Activated naive CD4-positive, alpha-beta T cell treated with anti-CD3 and anti-CD28 coated beads, Interleukin-2, amount 50 U/mL, for 72 hours (primary cell): Measurements from ENCODE around the gene ACADVL. TPM values are rescaled to one million over a fixed set of nuclear protein-coding genes. Genes with fewer than 3 reads are reported as not detected.
"Not testable (repeated sequence)": the region's sequence is repeated elsewhere in the genome, so short reads cannot be mapped to it uniquely, and the experiment has no call there.

Source experiments
- ATAC-seq, 2 donors: fragments of 150-1000 bp; cut with Tn5 transposase; 2 replicates each; pipeline ENCODE4 v1.10.0; 2021; ENCODE audit warnings: mild to moderate bottlenecking in 2 of 2, moderate library complexity in 2 of 2
- DNase-seq, 2 donors: peaks; one replicate each; pipeline ENCODE4 v3.0.0; 2021 to 2022; ENCODE audit warnings: low spot score in 2 of 2
- H3K27ac Mint-ChIP-seq, 2 donors: one replicate each; pipeline ENCODE4 v1.8.0; 2022; ENCODE audit warnings: mild to moderate bottlenecking in 2 of 2, mixed read lengths in 2 of 2
- H3K36me3 Mint-ChIP-seq, 2 donors: one replicate each; pipeline ENCODE4 v1.8.0; 2022; ENCODE audit warnings: mixed read lengths in 2 of 2
- H3K9me3 Mint-ChIP-seq, 2 donors: one replicate each; pipeline ENCODE4 v1.8.0; 2022; ENCODE audit warnings: mixed read lengths in 2 of 2
- total RNA-seq, 2 donors: library from RNA; stranded (reverse); gene quantifications; one replicate each; pipeline ENCODE4 v1.2.3, GENCODE V29; 2022

ACADVL gene
- total RNA-seq, 2 donors from 2014 or later: 360 to 445 TPM

DNA sequence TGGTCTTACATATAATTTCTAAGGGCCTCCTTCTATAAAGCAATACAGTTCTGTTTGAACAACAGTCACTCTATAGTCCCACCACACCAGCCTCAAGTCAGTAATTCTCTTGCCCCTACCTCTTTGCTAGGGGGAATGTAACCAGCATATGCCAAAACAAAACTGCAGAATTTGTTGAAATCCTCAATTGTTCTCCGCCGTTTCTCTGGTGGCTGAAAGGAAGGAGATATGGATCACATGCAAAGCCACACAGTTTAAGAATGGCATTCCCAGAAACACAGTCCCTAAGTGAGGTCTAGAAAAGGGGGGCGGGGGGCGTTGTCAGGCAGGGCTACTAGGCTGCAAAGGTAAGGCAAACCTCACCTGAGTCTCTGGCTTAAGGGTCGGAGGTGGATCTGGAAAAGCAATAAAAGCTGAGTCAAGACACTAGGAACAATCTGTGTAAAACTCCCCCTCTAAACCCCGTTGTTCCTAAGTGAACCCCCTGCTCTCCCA, 17.6 kb downstream of the ACADVL start:
- ATAC-seq: no peak
- DNase-seq: no peak
- H3K27ac Mint-ChIP-seq: peak overlapping the region; percentile 91
- peaks cover 43 to 48% of the 10 kb centered on the region in 2 donors for H3K36me3 Mint-ChIP-seq
- no peaks in the 10 kb centered on the region for H3K9me3 Mint-ChIP-seq

DNA sequence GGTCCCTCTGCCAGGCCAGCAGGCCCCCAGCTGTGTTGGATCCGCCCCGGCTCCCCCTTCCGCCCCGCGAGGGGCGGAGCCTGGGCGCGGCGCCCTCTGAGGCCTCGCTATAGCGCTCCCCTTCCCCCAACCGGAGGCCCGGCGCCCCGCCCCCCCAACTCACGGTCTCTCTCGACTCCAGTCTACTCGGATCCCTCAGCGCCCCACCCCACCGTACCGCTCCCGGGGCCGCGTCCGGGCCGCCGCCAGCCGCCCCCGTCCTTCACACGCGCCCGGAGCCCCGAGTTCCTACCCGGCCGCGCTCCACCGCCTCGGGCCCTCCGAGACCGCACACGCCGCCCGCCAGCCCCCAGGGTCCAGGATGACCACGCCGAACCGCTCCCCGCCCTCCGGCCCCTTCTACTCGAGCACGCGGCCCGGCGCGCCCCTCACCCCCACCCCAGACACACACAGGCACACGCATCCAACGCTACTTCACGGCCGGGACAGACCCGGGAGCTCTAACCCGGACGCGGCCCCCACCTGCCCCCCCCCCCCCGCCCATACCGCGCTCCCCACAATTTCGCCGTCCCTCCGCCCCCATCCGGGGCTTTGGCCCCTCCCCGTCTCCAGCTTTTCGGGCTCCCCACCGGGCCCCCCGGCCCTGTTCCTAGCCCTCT, 18.2 kb downstream of the ACADVL start:
- peak; percentile 2 to 50 for ATAC-seq
- Mint-ChIP-seq H3K9me3 (no peaks in the 10 kb centered on the region), H3K36me3 (peaks cover 46 to 47% of the 10 kb centered on the region in 2 donors), H3K27ac (peak overlapping the region; percentile 89 to 91)
- DNase-seq: peak in 1 of 2 donors; percentile 84

DNA sequence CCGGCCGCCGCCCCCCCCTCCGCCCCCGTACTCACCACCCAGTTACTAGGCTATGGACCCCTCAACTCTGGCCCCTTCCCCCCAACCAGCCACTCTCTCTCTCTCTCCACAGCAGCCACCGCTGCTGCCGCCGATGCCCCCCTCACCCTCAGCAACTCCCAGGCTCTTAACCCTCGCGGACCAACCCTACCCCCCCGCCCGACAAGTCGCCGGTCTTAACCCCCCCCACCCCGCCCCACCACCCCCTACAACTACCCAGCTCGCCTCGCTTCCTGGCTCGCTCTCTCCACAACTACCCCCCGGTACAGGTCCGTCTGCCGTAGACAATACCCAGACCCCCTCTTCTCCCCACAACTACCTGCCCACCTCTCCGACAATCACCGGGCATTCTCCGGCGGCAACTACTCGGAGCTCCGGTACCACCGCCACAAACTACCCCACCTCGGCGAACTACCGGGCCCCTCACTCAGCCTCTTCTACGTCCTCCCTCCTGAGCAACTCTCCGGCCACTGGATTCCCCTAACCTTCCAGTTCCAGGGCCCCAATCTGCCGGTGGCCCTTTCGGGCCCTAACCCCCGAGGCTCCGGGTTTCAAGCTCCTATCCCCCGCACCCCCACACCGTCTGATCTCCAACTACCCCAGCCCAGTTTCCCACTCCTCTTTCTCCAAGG, 18.8 kb downstream of the ACADVL start:
- DNase-seq (peak in 1 of 2 donors; percentile 38), ATAC-seq (no peak)
- H3K27ac Mint-ChIP-seq: peak overlapping the region; percentile 91 to 98
- H3K9me3 Mint-ChIP-seq: no peaks in the 10 kb centered on the region
- H3K36me3 Mint-ChIP-seq: peaks cover 39 to 41% of the 10 kb centered on the region in 2 donors

DNA sequence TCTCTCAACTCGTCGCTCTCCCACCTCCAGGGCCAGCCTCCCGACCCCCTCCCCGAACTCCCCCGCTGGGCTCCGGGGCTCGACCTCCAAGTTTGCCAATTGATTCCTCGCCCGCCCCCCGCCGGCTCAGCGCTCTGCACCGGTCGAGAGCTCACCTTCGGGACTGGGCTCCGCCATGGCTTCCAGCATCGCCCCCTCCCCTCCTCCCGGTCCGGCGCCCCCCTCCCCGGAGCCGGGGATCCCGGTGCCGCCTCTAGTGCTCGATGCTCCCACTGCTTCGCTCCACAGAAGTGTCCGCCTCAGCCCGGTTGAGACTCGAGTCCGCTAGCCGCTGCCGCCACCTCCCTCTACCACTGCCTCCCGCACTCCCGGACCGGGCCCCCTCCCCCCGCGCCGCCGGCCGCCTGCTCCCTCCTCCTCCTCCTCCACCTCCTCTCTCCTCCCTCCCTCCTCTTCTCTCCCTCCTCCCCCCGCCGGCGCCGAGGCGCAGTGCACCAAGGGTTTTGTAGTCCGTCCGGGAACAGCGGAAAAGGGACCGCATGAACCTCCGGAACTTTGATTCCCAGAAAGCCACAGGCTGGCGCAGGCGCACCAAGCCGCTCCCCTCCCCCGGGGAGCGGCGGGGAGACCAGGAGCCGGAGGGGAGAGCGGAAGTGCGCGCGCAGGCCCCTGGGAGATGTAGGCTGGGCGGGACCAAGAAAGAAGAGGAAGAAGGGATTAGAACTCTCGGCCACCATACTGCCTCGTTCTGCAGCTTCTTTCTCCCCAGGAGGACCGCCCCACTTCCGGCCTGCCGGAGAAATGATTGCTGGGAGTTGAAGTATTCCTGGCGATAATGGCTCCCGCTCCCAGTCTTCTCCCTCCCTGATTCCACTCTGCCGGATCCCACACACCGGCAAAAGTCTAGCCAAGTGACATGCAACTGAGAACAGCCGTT, 19.6 kb downstream of the ACADVL start, which contains the start of gene PHF23:
PHF23 (minus strand) TSS at position 367 of the 937 bp plus-strand sequence; CDS start at position 189, 178 bp downstream.
- Mint-ChIP-seq H3K36me3 (peaks cover 33 to 36% of the 10 kb centered on the region in 2 donors), H3K9me3 (no peaks in the 10 kb centered on the region), H3K27ac (peak within 1 kb of the TSS; percentile 91 to 98)
- DNase-seq (peak; percentile 95 to 98), ATAC-seq (peak; percentile 71 to 78)

DNA sequence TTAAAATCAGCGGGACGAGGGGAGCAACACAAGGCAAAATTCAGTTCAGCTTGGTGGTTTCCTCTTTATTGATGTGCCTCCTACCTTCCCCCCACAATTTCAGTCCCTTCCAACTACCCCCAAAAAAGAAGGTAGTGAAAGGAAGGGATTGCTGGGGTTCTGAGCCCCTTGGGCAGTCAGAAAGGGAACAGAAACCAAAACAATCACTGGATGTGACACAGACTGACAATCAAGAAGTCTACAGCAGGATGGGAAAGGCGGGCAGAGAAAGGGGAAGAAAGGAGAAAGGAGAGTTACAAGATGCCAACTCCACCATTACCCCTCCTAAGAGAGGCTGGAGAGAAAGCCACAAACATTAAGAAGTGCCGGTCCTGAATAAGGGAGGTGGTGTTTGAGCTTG, 20.6 kb downstream of the ACADVL start:
- no peak for ATAC-seq
- DNase-seq: no peak
- Mint-ChIP-seq H3K36me3 (peaks cover 29 to 33% of the 10 kb centered on the region in 2 donors), H3K27ac (peak overlapping the region; percentile 18 to 91), H3K9me3 (no peaks in the 10 kb centered on the region)

DNA sequence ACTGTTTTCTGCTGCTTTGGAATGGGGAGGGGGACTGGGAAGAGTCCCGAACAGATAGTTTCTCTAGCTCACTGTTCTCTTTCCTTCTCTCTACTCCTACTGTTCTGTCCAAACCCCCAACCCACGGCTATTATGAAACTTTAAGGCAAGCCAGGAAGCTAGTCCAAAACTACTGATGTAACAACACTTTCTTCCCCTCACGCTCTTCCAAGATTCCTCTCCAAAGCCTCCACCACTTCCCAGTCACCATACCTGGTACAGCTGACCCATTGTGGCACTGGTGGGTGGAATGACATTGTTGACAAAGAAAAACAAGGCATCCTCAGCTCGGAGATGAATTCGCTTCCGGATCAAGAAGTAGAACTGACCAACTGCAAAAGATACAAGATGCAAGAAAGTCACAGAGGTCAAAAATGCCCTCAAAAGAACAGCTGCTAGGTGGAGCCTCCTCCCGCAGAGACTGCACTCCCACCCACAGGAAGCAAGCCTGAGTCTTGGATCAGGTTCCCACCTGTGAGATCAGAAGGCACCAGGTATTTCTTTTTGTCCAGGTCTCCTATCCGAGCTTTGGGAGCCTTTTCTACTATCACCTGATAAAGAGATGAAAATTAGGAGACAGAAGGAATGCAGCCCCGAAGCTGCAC, 21.5 kb downstream of the ACADVL start:
- no peak for DNase-seq
- Mint-ChIP-seq H3K9me3 (no peaks in the 10 kb centered on the region), H3K36me3 (peaks cover 35 to 37% of the 10 kb centered on the region in 2 donors), H3K27ac (peak overlapping the region; percentile 91 to 99)
- ATAC-seq: no peak

DNA sequence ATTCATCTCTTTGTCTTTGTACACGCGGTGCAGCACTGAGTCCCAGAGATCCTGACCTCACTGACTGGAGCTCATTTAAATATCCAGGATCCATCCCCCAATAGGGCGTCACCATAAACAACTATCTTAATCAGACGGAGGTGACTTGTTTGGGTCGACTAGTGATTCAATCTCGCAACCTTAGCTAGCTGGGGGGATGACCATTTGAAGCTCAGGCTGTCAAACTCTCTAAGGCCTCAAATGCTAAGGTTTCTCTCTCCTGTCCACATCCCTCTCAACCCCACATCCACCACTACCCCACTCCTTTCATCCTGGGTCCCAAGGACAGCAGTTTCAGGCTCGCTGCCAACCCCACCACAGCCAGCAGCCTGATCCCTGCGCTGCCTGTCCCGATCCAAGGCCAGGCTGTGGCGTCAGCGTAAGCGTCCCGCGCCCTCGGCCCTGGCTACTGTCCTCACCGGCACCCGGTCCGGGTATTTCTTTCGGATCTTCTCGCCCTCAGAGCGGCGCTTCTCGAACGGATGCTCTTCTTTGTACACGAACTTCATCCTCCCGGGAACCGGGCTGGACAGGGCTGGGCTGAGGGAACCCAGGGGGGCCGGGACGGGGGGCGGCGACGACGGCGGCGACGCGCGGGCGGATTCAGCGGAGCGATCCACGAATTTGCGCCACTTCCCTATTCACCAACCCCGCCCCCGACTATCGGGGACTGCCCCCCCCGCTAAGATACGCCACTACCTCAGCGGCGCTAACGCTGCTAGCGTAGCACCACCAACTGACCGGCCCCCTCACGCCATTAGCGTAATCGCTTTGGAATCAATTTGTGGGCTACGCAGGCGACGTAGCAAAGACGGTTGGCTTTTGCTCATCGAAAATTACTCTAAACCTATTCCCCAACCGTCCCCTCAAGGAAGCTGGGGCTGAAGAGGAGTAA, 22.3 kb downstream of the ACADVL start, which contains the start of gene GABARAP:
GABARAP (minus strand) TSS at position 667 of the 934 bp plus-strand sequence; CDS start at position 548, 119 bp downstream.
- peaks cover 33 to 38% of the 10 kb centered on the region in 2 donors for H3K36me3 Mint-ChIP-seq
- no peaks in the 10 kb centered on the region for H3K9me3 Mint-ChIP-seq
- DNase-seq: peak; percentile 87 to 94
- ATAC-seq: peak; percentile 36 to 40
- H3K27ac Mint-ChIP-seq: peak within 1 kb of the TSS; percentile 91 to 99

DNA sequence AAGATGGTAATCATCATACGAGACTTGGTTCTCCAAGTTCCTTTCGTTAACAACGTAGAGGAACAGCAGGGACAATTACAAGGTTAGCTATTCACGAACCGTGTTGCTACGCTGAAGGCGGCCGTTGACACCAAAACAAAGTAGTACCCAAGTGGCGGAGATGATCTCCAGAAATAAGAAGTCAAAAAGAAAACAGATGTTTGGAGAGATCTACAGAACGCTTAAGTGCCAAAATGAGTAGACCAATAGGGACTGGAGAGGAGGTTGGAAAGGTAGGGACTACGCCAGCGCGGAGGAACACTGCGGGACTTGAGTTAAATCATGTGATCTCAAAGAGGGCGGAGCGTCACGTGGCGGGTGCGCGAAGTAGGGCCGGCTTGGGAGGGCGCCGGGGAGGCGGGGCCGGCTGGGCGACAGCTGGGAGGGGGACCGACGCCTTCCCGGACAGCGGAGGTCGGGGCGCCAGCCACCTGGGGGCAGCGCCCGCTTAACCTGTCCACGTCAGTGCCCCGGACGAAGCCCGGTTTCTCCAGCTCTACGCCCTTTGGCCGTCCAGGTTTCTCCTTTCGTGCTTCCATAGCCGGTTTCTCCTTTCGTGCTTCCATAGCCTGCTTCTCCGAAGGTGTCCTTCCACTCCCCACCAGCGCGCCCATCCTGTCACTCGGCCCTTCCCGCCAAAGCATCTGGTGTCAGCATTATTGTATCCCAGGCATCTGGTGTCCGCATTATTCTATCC, 23.1 kb downstream of the ACADVL start:
- Mint-ChIP-seq H3K9me3 (no peaks in the 10 kb centered on the region), H3K27ac (peak overlapping the region; percentile 91 to 99), H3K36me3 (peaks cover 30 to 34% of the 10 kb centered on the region in 2 donors)
- ATAC-seq (peak; percentile 47 to 56), DNase-seq (peak; percentile 89)

DNA sequence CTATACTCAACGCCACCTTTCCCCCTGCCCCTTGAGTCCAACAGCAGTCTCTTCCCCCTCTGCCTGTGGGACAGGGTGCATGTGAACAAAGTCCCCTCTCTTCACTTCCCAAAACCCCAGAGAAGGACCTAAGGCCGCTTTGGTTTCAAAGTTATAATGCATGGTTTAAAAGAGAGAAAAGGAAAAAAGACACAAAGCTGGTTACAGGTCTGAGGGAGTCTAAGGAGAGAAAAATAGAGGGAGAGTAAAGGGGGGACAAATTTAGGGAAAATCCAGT, 23.7 kb downstream of the ACADVL start:
- Mint-ChIP-seq H3K9me3 (no peaks in the 10 kb centered on the region), H3K36me3 (peaks cover 30 to 34% of the 10 kb centered on the region in 2 donors), H3K27ac (peak overlapping the region; percentile 41 to 91)
- no peak for ATAC-seq
- DNase-seq: no peak

DNA sequence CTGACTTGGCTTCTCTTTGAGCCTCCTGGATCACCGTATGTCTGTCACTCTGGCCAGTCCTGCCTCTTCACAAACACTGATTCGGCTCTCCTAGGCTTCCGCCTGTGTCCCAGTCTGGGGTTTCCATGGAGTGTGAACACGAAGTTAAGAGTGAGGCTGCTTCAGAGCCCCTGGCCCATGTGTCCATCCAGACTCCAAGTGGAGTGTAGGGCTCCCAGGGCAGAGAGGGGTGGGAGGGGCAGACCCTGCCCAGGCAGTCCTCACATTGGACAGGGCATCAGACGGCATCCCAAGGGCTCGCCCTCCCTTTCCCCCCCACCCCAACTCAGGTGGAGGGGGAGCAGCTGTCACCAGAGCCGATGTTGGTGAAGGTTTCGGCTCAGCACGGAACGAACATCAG, 24.1 kb downstream of the ACADVL start:
- not testable (repeated sequence) for DNase-seq, H3K9me3 Mint-ChIP-seq, ATAC-seq
- Mint-ChIP-seq H3K27ac (peak overlapping the region in 1 of 2 donors; percentile 91), H3K36me3 (peaks cover 30% of the 10 kb centered on the region in 2 donors)

DNA sequence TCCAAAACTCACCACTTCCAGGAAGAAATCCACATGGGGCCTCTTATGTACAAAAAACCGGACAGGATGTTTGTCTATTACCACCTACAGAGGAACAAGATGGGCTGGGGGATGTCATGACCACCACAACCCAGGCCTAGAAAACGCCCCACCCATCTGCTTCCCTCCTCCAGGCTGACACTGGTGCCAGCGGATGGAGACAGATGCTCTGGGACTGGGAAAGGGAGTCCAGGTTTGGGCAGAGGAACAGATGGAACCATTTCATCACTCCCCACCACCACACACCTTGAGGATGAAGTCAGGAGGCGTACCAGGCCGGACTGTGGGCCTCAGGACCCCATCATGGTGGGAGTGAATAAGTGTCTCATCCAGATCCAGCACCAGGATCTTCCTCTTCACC, 27.0 kb downstream of the ACADVL start:
- no peak for ATAC-seq
- H3K36me3 Mint-ChIP-seq: peaks cover 30 to 33% of the 10 kb centered on the region in 2 donors
- peak overlapping the region; percentile 4 to 27 for H3K27ac Mint-ChIP-seq

DNA sequence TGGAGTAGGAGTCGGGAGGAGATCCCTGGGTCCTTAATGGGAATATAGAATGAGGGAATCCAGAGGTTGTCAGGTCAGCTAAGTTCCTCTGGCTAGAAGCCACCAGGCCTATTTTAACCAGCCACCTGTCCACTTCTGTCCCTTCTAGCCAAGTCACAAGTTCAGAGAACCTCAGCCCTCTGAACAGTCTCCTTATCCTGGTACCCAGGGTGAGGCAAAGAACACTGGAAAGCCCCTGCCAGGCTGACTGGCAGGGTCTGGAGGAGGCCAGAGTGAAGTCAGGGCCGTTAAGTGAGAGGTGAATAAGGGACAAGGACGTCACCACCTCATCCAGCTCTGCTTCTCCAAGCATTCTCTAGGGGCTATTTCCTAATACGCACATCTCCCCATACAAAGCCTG, 29.1 kb downstream of the ACADVL start:
- H3K36me3 Mint-ChIP-seq: peaks cover 33 to 38% of the 10 kb centered on the region in 2 donors
- H3K27ac Mint-ChIP-seq: peak overlapping the region in 1 of 2 donors; percentile 18
- DNase-seq (no peak), ATAC-seq (no peak)
- no peaks in the 10 kb centered on the region for H3K9me3 Mint-ChIP-seq

More for the DNA sequence above, 27.0 kb downstream of the ACADVL start:
- H3K9me3 Mint-ChIP-seq: no peaks in the 10 kb centered on the region
- DNase-seq: no peak

DNA sequence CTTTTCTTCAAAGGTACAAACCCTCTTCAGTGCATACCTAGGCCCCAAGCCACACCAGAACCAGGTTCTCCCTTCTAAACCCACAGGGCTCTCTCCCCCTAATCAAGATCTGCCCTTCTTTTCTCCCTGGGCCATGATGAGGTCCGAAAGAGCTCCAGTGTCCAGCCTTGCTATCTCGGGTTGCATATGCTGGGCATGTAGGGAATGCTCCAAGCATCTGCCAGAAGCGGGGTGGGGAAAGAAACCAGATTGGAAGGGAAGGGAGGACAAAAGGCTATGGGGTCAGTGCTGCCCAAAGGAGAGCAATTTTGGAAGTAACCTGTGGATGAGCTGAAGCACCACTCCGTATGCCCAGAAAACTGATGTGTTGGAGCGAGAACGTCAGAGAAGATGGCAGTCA, 29.5 kb downstream of the ACADVL start:
- ATAC-seq (no peak), DNase-seq (no peak)
- H3K9me3 Mint-ChIP-seq: no peaks in the 10 kb centered on the region
- H3K27ac Mint-ChIP-seq: peak overlapping the region in 1 of 2 donors; percentile 22
- H3K36me3 Mint-ChIP-seq: peaks cover 33 to 38% of the 10 kb centered on the region in 2 donors

DNA sequence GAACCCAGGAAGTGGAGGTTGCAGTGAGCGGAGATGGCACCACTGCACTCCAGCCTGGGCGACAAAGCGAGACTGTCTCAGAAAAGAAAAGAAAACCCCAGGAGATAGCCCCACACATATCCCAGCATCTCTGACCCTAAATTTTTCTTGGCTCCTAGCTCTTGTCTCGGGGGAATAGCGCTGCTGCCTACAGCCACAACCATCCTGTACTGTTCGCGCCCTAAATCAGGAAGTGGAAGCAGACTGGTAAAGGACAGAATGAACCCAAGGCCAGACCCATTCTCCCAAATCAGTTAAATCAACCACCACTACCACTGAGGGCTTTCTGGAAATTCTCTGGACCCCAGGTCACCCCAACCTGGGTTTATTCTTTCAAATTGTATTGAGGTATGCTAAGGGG, 30.1 kb downstream of the ACADVL start:
- ATAC-seq: no peak
- Mint-ChIP-seq H3K27ac (peak overlapping the region; percentile 99), H3K36me3 (peaks cover 37 to 38% of the 10 kb centered on the region in 2 donors), H3K9me3 (no peaks in the 10 kb centered on the region)
- no peak for DNase-seq
